GM18526 (cell line): ENCODE data around the gene TMEM192.

Experiments
- POLR2A ChIP-seq: IDR thresholded peaks from 3 replicates; pipeline ENCODE4 v1.6.1; 2011; ENCODE audit not compliant: insufficient read length; ENCODE audit errors: extremely low read depth

The TMEM192 gene

GRCh38 chr4:165048170-165048569 is 64.5 kb downstream of the TMEM192 start:
- no peak for TF ChIP-seq POLR2A

GRCh38 chr4:165031436-165032211 is 81.0 kb downstream of the TMEM192 start, which contains the start of gene TRIM60:
TRIM60 (plus strand) TSS chr4:165031999; CDS start chr4:165040073, 8,074 bp downstream.
- TF ChIP-seq POLR2A, result no peak

- no peak for TF ChIP-seq POLR2A
Observed at GRCh38 chr4:165027762-165028402, 84.8 kb downstream of the TMEM192 start.
